ENCODE measurements around the gene ATG7.

ATG7 gene

GRCh38 chr3:11555211-11555782, 283.1 kb downstream of the ATG7 start:
- no peak overlapping the region for H3K4me3 ChIP-seq (ENCODE audit: low read length)
- H4K20me1 ChIP-seq (ENCODE audit: control insufficient read depth, insufficient read depth, low read depth, low read length), result 0 out of 2 replicates have a peak, but pooled peaks cover 5% of the 10 kb centered on the region
- no peaks in the 10 kb centered on the region for H3K9me3 ChIP-seq (ENCODE audit: control insufficient read depth, insufficient read depth, low read length)
- peaks cover 64% of the 10 kb centered on the region for H3K36me3 ChIP-seq (ENCODE audit: control insufficient read depth, low read length)
- no peaks in the 10 kb centered on the region for H3K9me2 ChIP-seq (replicated peaks; ENCODE audit: control insufficient read depth, low read length)
- H3K27ac ChIP-seq (ENCODE audit: low read depth, low read length), result no peak overlapping the region
- peaks cover 32% of the 10 kb centered on the region for H3K79me2 ChIP-seq (ENCODE audit: control insufficient read depth, low read length)
- peaks cover 6% of the 10 kb centered on the region; the same call in 1 of the 2 replicates for H3F3A ChIP-seq (ENCODE audit: control insufficient read depth, insufficient read depth)
- peaks cover 27% of the 10 kb centered on the region for H3K4me1 ChIP-seq (ENCODE audit: control insufficient read depth, low read length)
- H3K27me3 ChIP-seq (ENCODE audit: control insufficient read depth, low read length), result no peaks in the 10 kb centered on the region
- no peak for TF ChIP-seq CTCF (IDR thresholded peaks at IDR 0.05; ENCODE audit: low read depth, low read length, poor library complexity, severe bottlenecking)
- TF ChIP-seq EZH2phosphoT487 (IDR thresholded peaks at IDR 0.05; ENCODE audit: borderline replicate concordance, low read length), result no peak
- no peak overlapping the region for H3K4me2 ChIP-seq (ENCODE audit: low read length)

- no peak for TF ChIP-seq EZH2phosphoT487 (IDR thresholded peaks at IDR 0.05; ENCODE audit: borderline replicate concordance, low read length)
- TF ChIP-seq CTCF (IDR thresholded peaks at IDR 0.05; ENCODE audit: low read depth, low read length, poor library complexity, severe bottlenecking), result no peak
- Histone ChIP-seq H4K20me1 (ENCODE audit: control insufficient read depth, insufficient read depth, low read depth, low read length) (0 out of 2 replicates have a peak, but pooled peaks cover 5% of the 10 kb centered on the region), H3K9me2 (replicated peaks; ENCODE audit: control insufficient read depth, low read length) (no peaks in the 10 kb centered on the region), H3K9me3 (ENCODE audit: control insufficient read depth, insufficient read depth, low read length) (no peaks in the 10 kb centered on the region), H3K4me3 (ENCODE audit: low read length) (no peak overlapping the region), H3K27ac (ENCODE audit: low read depth, low read length) (no peak overlapping the region), H3K36me3 (ENCODE audit: control insufficient read depth, low read length) (peaks cover 71% of the 10 kb centered on the region), H3F3A (ENCODE audit: control insufficient read depth, insufficient read depth) (peaks cover 5% of the 10 kb centered on the region; the same call in 1 of the 2 replicates), H3K4me2 (ENCODE audit: low read length) (no peak overlapping the region), H3K27me3 (ENCODE audit: control insufficient read depth, low read length) (no peaks in the 10 kb centered on the region), H3K79me2 (ENCODE audit: control insufficient read depth, low read length) (peaks cover 38% of the 10 kb centered on the region), H3K4me1 (ENCODE audit: control insufficient read depth, low read length) (peaks cover 19% of the 10 kb centered on the region)
Measured at GRCh38 chr3:11555881-11556633, 283.9 kb downstream of the ATG7 start.

GRCh38 chr3:11556851-11557644, 284.9 kb downstream of the ATG7 start:
- Histone ChIP-seq H3F3A (ENCODE audit: control insufficient read depth, insufficient read depth) (no peaks in the 10 kb centered on the region), H3K27ac (ENCODE audit: low read depth, low read length) (no peak overlapping the region), H3K27me3 (ENCODE audit: control insufficient read depth, low read length) (no peaks in the 10 kb centered on the region), H3K9me2 (replicated peaks; ENCODE audit: control insufficient read depth, low read length) (no peaks in the 10 kb centered on the region), H4K20me1 (ENCODE audit: control insufficient read depth, insufficient read depth, low read depth, low read length) (0 out of 2 replicates have a peak, but pooled peaks cover 5% of the 10 kb centered on the region), H3K36me3 (ENCODE audit: control insufficient read depth, low read length) (peaks cover 77% of the 10 kb centered on the region), H3K4me1 (ENCODE audit: control insufficient read depth, low read length) (peaks cover 17% of the 10 kb centered on the region; the same call in 1 of the 2 replicates), H3K4me2 (ENCODE audit: low read length) (no peak overlapping the region), H3K79me2 (ENCODE audit: control insufficient read depth, low read length) (peaks cover 44% of the 10 kb centered on the region), H3K4me3 (ENCODE audit: low read length) (no peak overlapping the region), H3K9me3 (ENCODE audit: control insufficient read depth, insufficient read depth, low read length) (no peaks in the 10 kb centered on the region)
- no peak for TF ChIP-seq CTCF (IDR thresholded peaks at IDR 0.05; ENCODE audit: low read depth, low read length, poor library complexity, severe bottlenecking)
- TF ChIP-seq EZH2phosphoT487 (IDR thresholded peaks at IDR 0.05; ENCODE audit: borderline replicate concordance, low read length), result no peak

Data from DOHH2 (cell line).